ENCODE results near the gene ULK2.

The ULK2 gene

DNA sequence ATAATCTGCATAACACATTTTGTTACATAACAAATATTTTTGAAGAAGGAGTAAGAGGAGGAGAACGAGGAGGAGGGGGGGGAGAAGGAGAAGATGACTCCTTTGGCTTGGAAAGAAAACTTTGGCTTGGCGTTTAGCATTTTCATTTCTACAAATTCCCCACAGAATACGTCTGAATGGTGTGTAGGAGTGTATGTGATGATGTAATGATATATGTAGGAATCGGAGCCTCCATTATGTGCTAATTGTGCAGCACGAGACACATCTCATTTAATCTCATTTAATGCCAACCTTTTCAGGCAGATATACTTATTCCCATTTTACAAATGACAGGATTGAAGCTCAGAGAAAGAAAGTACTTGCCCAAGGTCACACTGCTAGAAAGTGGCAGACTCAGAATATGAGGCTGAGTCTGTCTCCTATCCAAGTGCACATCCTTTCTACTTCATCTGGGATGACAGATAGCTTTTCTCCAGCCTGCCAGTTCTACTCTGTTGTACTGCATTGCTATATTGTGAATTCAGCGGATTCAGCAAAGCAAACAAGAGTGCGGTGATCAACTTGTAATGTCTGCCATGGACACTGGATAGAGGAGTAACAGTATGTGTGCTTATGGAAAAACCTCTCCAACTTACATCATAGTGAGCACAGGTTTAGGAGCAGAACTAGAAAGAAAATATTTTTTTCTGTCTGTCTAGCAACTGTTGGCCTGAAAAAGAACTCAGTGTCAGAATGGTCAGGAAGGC lies 140.9 kb downstream of the ULK2 start:
- no peak for DNase-seq (ENCODE audit: low read depth in 2 of 2)

DNA sequence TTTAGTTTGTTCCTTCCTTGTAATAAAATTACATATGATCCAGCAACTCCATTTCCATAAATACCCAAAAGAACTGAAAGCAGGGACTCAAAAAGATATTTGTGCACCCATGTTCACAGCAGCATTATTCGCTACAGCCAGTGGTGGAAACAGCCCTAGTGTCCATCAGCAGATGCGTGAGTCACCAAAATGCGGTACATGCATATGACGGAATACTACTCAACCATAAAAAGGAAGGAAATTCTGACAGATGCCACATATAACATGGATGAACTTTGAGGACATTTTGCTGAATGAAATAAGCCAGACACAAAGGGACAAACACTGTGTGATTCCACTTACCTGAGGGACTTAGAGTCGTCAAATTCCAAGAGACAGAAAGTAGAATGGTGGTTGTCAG lies 142.2 kb downstream of the ULK2 start:
- DNase-seq (ENCODE audit: low read depth in 2 of 2) = no peak

GRCh38 chr17:19724501-19725420 lies 143.0 kb downstream of the ULK2 start:
- DNase-seq (ENCODE audit: low read depth in 2 of 2) = peak in 1 of 2 donors; percentile 4

GRCh38 chr17:19723964-19724363 lies 143.8 kb downstream of the ULK2 start:
- DNase-seq (ENCODE audit: low read depth in 2 of 2) = no peak
